Measurements from ENCODE around the gene MDFI. TPM values are rescaled to one million over a fixed set of nuclear protein-coding genes. Genes with fewer than 3 reads are reported as not detected.

MDFI gene
- total and polyA plus RNA-seq, 4 donors: 0.24 to 2.8 (median 0.50) TPM; not detected in 1

GRCh38 chr6:41605649-41606048 lies 32.6 kb upstream of the MDFI start:
- peaks cover 0 to 5% (median 4%) of the 10 kb centered on the region in 4 donors for H3K4me1 ChIP-seq (ENCODE audit: control insufficient read depth in 4 of 4, insufficient read depth in 4 of 4, low read length in 3 of 4)
- no peak overlapping the region for H3K4me3 ChIP-seq (ENCODE audit: low read depth in 1 of 3, low read length in 3 of 3)
- H3K9me3 ChIP-seq (ENCODE audit: control insufficient read depth in 4 of 4, low read length in 3 of 4): no peaks in the 10 kb centered on the region
- H3K36me3 ChIP-seq (ENCODE audit: control insufficient read depth in 4 of 4, insufficient read depth in 3 of 4, low read depth in 1 of 4, low read length in 3 of 4): no peaks in the 10 kb centered on the region
- DNase-seq (ENCODE audit: low spot score): no peak
- H3K27ac ChIP-seq (ENCODE audit: low read depth in 1 of 2, low read length in 2 of 2): no peak overlapping the region
- H3K27me3 ChIP-seq (ENCODE audit: control insufficient read depth in 4 of 4, insufficient read depth in 4 of 4, low read length in 3 of 4): no peaks in the 10 kb centered on the region
- TF ChIP-seq TAF1 (conservative IDR thresholded peaks at IDR 0.05) (no peak), GABPA (IDR thresholded peaks at IDR 0.05 in 1 of 2, conservative IDR thresholded peaks at IDR 0.05 in 1 of 2) (no peak), JUND (IDR thresholded peaks at IDR 0.05) (no peak), MAX (IDR thresholded peaks at IDR 0.05) (no peak), EGR1 (IDR thresholded peaks at IDR 0.05; ENCODE audit: low read depth in 2 of 2) (no peak), NR2F2 (IDR thresholded peaks at IDR 0.05) (no peak), HNF4G (IDR thresholded peaks at IDR 0.05) (no peak), SP1 (IDR thresholded peaks at IDR 0.05) (no peak), YY1 (IDR thresholded peaks at IDR 0.05) (no peak), FOXA2 (IDR thresholded peaks at IDR 0.05) (no peak)
- TF ChIP-seq, protein P1, sequence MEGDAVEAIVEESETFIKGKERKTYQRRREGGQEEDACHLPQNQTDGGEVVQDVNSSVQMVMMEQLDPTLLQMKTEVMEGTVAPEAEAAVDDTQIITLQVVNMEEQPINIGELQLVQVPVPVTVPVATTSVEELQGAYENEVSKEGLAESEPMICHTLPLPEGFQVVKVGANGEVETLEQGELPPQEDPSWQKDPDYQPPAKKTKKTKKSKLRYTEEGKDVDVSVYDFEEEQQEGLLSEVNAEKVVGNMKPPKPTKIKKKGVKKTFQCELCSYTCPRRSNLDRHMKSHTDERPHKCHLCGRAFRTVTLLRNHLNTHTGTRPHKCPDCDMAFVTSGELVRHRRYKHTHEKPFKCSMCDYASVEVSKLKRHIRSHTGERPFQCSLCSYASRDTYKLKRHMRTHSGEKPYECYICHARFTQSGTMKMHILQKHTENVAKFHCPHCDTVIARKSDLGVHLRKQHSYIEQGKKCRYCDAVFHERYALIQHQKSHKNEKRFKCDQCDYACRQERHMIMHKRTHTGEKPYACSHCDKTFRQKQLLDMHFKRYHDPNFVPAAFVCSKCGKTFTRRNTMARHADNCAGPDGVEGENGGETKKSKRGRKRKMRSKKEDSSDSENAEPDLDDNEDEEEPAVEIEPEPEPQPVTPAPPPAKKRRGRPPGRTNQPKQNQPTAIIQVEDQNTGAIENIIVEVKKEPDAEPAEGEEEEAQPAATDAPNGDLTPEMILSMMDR (IDR thresholded peaks at IDR 0.05; ENCODE audit: low read depth, low read length, missing input control): no peak
- TF ChIP-seq, protein P2, sequence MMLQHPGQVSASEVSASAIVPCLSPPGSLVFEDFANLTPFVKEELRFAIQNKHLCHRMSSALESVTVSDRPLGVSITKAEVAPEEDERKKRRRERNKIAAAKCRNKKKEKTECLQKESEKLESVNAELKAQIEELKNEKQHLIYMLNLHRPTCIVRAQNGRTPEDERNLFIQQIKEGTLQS (IDR thresholded peaks at IDR 0.05): no peak
- TF ChIP-seq, protein P3, sequence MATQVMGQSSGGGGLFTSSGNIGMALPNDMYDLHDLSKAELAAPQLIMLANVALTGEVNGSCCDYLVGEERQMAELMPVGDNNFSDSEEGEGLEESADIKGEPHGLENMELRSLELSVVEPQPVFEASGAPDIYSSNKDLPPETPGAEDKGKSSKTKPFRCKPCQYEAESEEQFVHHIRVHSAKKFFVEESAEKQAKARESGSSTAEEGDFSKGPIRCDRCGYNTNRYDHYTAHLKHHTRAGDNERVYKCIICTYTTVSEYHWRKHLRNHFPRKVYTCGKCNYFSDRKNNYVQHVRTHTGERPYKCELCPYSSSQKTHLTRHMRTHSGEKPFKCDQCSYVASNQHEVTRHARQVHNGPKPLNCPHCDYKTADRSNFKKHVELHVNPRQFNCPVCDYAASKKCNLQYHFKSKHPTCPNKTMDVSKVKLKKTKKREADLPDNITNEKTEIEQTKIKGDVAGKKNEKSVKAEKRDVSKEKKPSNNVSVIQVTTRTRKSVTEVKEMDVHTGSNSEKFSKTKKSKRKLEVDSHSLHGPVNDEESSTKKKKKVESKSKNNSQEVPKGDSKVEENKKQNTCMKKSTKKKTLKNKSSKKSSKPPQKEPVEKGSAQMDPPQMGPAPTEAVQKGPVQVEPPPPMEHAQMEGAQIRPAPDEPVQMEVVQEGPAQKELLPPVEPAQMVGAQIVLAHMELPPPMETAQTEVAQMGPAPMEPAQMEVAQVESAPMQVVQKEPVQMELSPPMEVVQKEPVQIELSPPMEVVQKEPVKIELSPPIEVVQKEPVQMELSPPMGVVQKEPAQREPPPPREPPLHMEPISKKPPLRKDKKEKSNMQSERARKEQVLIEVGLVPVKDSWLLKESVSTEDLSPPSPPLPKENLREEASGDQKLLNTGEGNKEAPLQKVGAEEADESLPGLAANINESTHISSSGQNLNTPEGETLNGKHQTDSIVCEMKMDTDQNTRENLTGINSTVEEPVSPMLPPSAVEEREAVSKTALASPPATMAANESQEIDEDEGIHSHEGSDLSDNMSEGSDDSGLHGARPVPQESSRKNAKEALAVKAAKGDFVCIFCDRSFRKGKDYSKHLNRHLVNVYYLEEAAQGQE (IDR thresholded peaks at IDR 0.05): no peak
- H3K9ac ChIP-seq (ENCODE audit: low read depth in 1 of 2, low read length in 2 of 2): no peak overlapping the region
- WGBS: 72% methylated on average over 3 of the region's 3 CpGs

- no peaks in the 10 kb centered on the region for H3K36me3 ChIP-seq (ENCODE audit: control insufficient read depth in 4 of 4, insufficient read depth in 3 of 4, low read depth in 1 of 4, low read length in 3 of 4)
- no peaks in the 10 kb centered on the region for H3K27me3 ChIP-seq (ENCODE audit: control insufficient read depth in 4 of 4, insufficient read depth in 4 of 4, low read length in 3 of 4)
- no peak overlapping the region for H3K9ac ChIP-seq (ENCODE audit: low read depth in 1 of 2, low read length in 2 of 2)
- H3K27ac ChIP-seq (ENCODE audit: low read depth in 1 of 2, low read length in 2 of 2): no peak overlapping the region
- WGBS: 96% methylated on average over 5 of the region's 5 CpGs
- no peak overlapping the region for H3K4me3 ChIP-seq (ENCODE audit: low read depth in 1 of 3, low read length in 3 of 3)
- TF ChIP-seq NR2F2 (IDR thresholded peaks at IDR 0.05): no peak
- TF ChIP-seq FOXA1 (IDR thresholded peaks at IDR 0.05): no peak
- TF ChIP-seq, protein P2 (IDR thresholded peaks at IDR 0.05): no peak
- no peak for TF ChIP-seq HNF4A (conservative IDR thresholded peaks at IDR 0.05)
- H3K9me3 ChIP-seq (ENCODE audit: control insufficient read depth in 4 of 4, low read length in 3 of 4): no peaks in the 10 kb centered on the region
- no peak for DNase-seq (ENCODE audit: low spot score)
- peaks cover 0 to 5% (median 4%) of the 10 kb centered on the region in 4 donors for H3K4me1 ChIP-seq (ENCODE audit: control insufficient read depth in 4 of 4, insufficient read depth in 4 of 4, low read length in 3 of 4)
Measured at GRCh38 chr6:41607036-41607435, 31.2 kb upstream of the MDFI start.

Data from liver (tissue), 9 donors.